ENCODE measurements around the gene CLCN5.

The CLCN5 gene

DNA sequence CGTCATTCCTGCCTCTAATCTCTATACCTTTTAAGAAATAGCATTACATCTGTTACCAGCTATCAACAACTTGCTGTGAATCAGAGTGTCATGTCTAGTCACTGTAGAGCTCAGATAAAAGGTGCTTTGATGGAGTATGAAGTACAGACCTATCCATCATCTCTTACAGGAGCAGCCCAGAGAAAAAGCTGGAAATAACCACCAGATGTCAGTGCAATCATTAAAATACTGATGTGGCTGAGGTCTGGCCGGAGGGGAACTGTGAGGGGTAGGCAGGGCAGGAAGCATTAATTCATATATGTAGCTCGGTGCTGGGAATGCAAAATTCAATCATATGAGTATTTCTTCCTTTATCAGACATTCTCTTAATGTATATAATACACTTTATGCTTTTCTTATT, 177.8 kb downstream of the CLCN5 start:
- TF ChIP-seq, protein P1, sequence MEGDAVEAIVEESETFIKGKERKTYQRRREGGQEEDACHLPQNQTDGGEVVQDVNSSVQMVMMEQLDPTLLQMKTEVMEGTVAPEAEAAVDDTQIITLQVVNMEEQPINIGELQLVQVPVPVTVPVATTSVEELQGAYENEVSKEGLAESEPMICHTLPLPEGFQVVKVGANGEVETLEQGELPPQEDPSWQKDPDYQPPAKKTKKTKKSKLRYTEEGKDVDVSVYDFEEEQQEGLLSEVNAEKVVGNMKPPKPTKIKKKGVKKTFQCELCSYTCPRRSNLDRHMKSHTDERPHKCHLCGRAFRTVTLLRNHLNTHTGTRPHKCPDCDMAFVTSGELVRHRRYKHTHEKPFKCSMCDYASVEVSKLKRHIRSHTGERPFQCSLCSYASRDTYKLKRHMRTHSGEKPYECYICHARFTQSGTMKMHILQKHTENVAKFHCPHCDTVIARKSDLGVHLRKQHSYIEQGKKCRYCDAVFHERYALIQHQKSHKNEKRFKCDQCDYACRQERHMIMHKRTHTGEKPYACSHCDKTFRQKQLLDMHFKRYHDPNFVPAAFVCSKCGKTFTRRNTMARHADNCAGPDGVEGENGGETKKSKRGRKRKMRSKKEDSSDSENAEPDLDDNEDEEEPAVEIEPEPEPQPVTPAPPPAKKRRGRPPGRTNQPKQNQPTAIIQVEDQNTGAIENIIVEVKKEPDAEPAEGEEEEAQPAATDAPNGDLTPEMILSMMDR (IDR thresholded peaks at IDR 0.05; ENCODE audit: low read depth, low read length), result peak; percentile 4
- DNase-seq (ENCODE audit: extremely low read depth, low read depth), result no peak

DNA sequence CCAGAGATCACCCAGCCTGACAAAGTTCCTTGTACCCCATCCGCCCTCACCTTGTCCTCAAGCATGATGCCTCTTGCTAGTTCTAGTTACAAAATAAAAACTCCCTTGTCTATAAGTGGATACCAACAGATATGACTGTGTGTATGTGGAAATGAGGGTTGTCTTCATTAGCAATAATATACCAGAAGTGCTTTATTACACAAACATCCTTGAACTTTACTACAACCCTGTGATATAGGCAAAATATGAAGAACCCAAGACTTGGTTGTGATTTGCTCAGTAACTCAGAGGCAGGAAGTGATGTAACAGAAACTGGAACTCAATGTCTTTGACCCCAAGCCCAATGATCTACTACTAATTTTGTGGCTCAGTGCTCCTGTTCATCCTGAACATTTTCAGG, 180.8 kb downstream of the CLCN5 start:
- DNase-seq (ENCODE audit: extremely low read depth, low read depth), result no peak
- TF ChIP-seq, protein P1 (IDR thresholded peaks at IDR 0.05; ENCODE audit: low read depth, low read length), result no peak

DNA sequence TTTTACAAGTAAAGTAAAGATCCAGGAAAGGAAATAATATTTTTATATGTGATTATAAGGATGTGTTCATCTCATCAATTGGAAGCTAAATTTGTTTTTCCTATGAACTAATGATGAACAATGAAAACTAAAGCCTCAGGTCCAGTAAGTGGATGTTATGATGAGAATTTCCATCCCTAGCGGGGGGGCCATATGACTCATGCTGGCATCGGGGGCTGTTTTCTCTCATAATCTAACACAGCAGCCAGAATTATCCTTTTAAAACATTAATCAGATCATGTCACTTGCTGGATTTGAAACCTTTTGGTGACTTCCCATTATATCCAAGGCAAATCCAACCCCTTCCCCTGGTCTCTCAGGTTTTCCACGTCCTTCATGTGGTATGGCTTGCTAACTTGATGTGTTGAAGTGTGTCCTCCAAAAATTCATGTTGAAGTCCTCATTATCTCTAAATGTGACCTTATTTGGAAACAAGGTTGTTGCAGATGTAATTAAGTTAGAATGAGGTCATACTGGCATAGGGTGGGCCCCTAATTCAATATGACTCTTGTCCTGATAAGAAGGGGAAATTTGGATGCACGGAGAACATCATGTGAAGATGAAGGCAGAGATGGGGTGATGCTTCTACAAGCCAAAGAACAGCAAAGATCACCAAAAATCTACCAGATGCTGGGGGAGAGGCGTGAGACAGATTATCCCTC, 181.6 kb downstream of the CLCN5 start:
- no peak for DNase-seq (ENCODE audit: extremely low read depth, low read depth)

DNA sequence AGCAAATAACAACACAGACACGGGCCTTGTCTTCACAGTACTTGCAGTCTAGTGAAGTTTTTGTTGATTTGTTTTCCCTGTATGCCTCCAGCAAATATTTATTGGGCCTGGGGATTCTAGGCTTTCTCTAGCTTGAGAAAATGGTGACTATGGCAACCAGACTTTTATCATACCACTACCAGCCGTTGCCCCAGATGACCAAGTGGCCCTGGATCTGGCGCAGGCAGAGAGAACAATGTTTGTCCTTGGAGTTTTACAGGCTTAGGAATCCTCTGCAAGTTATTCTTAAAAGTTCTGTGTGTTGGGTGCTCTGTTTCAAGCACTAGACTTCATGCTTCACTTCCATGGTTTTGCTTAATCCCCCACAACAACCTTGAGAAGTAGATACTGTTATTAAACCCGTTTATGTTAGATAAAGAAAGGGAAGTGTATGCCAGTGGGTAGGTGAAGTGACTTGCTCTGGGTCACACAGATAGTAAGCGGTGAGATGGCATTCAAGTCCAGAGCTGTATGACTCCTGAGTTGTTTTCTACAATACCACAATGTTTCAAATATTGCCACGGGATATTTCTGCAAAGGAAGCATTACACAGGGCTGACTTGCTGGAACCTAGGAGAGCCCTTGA, 183.8 kb downstream of the CLCN5 start:
- TF ChIP-seq, protein P1 (IDR thresholded peaks at IDR 0.05; ENCODE audit: low read depth, low read length), result no peak

More for the DNA sequence above, 181.6 kb downstream of the CLCN5 start:
- TF ChIP-seq, protein P1 (IDR thresholded peaks at IDR 0.05; ENCODE audit: low read depth, low read length), result no peak

DNA sequence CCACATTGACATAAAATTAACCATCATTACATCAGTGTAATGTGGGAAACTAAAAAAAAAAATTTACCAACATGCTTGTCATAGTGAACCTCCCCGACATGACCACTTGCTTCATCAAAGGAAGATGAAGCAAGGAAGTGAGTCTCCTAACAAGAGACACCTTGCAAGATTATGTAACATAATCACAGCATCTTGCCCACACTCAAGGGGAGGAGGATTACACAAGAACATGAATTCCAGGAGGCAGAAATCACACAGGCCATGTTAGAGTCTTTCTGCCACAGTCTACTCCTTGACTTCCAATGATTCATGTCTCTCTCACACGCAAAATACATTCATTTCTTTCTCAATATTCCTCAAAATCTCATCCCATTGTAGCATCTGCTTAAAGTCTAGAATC, 185.1 kb downstream of the CLCN5 start:
- TF ChIP-seq, protein P1 (IDR thresholded peaks at IDR 0.05; ENCODE audit: low read depth, low read length), result no peak
- DNase-seq (ENCODE audit: extremely low read depth, low read depth), result no peak

More for the DNA sequence above, 183.8 kb downstream of the CLCN5 start:
- no peak for DNase-seq (ENCODE audit: extremely low read depth, low read depth)

DNA sequence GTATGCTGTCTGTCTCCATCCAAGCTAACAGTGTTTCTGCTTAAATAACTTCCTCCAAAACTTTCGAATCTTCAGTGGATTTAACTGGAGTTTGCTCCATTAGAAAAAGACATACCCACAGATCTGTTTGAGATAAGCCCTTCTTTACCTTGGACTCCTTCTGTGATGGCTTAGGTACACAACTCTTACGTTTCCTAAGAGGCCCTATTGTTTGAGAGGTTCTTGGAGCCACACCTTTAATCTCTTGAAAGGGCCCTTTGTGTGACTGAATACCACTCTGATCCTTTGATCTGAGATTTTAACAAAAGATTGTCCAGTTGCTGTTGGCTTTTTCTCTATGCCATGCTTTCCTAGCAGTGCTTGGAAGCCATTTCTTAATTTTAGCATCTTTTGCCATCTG, 185.9 kb downstream of the CLCN5 start:
- DNase-seq (ENCODE audit: extremely low read depth, low read depth), result no peak
- TF ChIP-seq, protein P1 (IDR thresholded peaks at IDR 0.05; ENCODE audit: low read depth, low read length), result no peak

DNA sequence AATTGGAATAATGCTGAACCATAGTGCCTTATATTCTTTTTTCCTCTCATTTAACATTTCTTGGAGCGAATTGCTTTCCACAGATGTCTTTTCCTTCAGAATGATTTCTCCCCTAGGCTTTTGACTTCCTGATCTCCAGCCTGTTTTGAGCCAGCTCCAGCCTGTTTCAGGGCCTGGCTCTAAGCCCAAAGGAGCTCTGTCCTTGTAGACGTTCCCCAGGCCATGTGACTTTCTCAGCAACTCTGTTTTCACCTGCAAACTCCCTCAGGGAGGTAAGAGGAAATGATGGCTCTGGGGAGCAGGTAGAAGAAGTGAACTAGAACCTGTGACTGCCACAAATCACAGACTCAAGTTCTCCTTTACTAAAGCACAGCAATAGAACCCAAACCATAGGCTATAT, 189.3 kb downstream of the CLCN5 start:
- TF ChIP-seq, protein P1 (IDR thresholded peaks at IDR 0.05; ENCODE audit: low read depth, low read length), result no peak
- no peak for DNase-seq (ENCODE audit: extremely low read depth, low read depth)
